ENCODE measurements around the gene ZCCHC8.

ZCCHC8 gene

GRCh38 chr12:122500685-122501488, at the start of gene ZCCHC8:
Gene ZCCHC8 (minus strand): TSS chr12:122500932. CDS start chr12:122500840, 92 bp downstream.
- FAIRE-seq (peak; percentile 98), DNase-seq (ENCODE audit: extremely low spot score, insufficient read length, low read depth) (peak; percentile 88)

- DNase-seq (ENCODE audit: extremely low spot score, insufficient read length, low read depth) (no peak), FAIRE-seq (peak; percentile 61)
These were observed 46.6 kb upstream of the ZCCHC8 start for GRCh38 chr12:122547330-122547729.

DNA sequence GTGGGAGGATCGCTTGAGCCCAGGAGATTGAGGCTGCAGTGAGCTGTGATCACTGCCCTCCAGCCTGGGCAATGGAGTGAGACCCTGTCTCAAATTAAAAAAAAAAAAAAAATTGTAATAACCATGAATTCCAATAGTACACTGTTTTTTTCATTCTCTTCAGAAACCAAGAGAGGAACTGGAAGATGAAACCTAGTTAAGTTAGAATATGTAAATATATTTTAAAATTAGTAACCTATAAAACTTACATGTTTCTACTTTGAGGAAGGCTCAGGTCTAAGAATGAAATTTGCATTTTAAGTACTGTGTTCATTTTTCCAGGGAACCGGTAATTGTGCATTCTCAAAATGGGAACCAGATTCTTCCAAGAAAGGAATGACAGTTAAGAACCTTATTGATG, 45.1 kb upstream of the ZCCHC8 start:
- FAIRE-seq (peak; percentile 81), DNase-seq (ENCODE audit: extremely low spot score, insufficient read length, low read depth) (peak; percentile 28)

- FAIRE-seq (peak; percentile 69), DNase-seq (ENCODE audit: extremely low spot score, insufficient read length, low read depth) (no peak)
These were observed 43.8 kb upstream of the ZCCHC8 start for GRCh38 chr12:122544537-122544936.

DNA sequence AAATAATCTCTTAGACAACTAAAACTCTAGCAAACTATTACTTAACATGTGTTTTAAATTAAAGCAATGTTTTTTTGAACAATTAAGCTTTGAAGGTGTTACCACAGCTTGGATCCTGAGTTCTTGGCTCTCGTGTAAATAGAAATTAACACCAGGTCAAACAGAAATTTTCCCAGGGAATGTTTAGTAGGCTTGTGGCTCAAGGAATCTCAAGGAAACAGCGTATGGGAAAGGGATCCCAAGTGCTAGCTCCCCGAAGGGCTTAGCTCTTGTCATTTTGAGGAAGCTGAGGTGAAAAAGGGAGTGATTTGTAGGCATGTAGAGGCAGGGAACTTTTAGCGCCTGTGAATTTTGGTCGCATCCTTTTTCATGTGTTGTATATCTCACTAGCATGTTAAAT, 37.8 kb upstream of the ZCCHC8 start:
- no peak for DNase-seq (ENCODE audit: extremely low spot score, insufficient read length, low read depth)
- no peak for FAIRE-seq

- no peak for FAIRE-seq
- no peak for DNase-seq (ENCODE audit: extremely low spot score, insufficient read length, low read depth)
These were observed 36.3 kb upstream of the ZCCHC8 start for GRCh38 chr12:122537021-122537420.

DNA sequence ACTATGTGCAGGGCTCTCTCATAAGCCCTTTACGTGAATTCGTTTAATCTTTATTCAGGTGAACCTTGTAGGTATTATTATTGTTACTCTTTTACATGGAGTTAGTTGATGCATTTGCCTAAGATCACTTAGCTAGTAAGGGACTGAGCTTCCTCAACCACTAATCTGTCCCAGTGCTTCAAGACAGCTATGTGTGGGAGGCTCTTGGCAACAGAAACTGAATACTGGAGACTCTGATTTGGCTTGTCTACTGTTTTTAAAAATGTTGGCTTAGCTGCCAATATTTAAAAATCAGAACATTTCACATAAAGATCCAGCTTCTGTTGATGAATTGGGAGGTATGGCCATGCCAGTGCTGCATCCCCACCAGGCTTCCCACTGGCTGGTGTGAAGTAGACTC, 33.1 kb upstream of the ZCCHC8 start:
- FAIRE-seq = no peak
- no peak for DNase-seq (ENCODE audit: extremely low spot score, insufficient read length, low read depth)

DNA sequence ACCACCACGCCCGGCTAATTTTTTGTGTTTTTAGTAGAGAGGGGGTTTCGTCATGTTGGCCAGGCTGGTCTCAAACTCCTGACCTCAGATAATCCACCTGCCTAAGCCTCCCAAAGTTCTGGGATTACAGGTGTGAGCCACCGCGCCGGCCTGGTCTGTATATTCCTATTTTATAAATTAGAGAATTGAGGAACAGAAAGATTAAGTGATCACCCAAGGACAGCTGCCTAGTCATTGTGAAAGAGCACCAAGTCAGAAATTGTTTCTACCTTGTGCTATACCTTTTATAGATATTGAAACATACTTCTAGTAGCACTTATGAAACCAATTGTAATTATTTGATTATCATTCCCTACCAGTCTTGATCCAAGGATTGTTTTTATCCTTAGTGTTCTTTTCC, 28.3 kb upstream of the ZCCHC8 start:
- DNase-seq (ENCODE audit: extremely low spot score, insufficient read length, low read depth) (no peak), FAIRE-seq (no peak)

DNA sequence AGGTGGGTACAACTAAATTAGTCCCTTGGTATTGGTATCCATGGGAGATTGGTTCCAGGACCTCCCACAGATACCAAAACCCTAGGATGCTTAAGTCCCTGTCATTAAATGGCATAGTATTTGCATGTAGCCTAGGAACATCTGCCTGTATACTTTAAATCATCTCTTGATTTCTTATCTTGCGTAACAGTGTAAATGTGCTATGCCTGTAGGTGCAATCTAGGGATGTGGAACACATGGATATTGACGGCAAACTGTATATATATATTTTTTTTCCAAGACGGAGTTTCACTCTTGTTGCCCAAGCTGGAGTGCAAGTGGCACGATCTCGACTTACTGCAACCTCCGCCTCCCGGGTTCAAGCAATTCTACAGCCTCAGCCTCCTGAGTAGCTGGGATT, 27.9 kb upstream of the ZCCHC8 start:
- FAIRE-seq (no peak), DNase-seq (ENCODE audit: extremely low spot score, insufficient read length, low read depth) (no peak)

GRCh38 chr12:122527478-122527944, 26.8 kb upstream of the ZCCHC8 start:
- DNase-seq (ENCODE audit: extremely low spot score, insufficient read length, low read depth) = no peak
- peak; percentile 38 for FAIRE-seq

DNA sequence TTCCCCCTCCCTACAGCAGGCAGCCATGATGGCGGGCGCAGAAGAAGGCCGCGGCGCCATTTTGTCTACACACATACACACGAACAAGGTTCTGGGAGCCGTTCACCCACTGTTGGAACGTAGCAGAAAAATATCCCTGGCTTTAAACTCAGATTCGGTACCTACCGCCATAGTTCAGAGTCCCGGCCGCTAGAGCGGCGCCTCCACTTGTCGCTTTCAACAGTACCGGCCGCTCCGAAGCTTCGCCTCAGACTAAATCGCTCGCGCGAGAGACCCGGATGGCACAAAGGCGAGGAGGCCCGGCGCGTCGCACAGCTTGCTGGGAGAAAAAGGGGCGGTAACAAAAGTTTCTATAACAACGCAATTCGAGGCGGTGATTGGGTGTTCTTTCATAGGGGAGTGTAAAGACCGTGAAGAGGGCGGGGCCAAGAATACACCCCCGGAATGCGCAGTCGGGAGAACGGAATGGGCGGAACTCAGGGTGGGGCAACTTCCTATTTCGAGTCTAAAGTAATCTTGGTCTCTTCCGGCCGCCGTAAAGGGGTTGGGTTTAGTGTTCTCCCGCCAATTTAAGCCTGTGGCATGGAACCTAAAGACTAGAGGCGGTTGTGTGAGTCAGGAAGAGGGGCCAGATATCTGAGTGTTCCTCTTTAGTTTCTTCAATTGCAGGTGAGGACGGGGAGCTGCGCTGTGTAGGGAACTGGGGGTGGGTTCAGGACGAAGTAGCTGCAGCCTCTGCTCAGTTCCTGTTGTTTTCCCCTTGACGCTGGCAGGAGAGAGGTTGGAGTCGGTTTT, 26.1 kb upstream of the ZCCHC8 start, which contains the start of the genes KNTC1 and RSRC2:
Gene KNTC1 (plus strand): TSS at position 567 of the 795 bp plus-strand sequence. CDS start 2,815 bp downstream, outside the sequence.
Gene RSRC2 (minus strand): TSS at position 254 of the 795 bp plus-strand sequence. CDS start 83 bp downstream, at position 171.
- peak; percentile 88 for DNase-seq (ENCODE audit: extremely low spot score, insufficient read length, low read depth)
- FAIRE-seq = peak; percentile 99

GRCh38 chr12:122523846-122524718, 23.4 kb upstream of the ZCCHC8 start:
- FAIRE-seq (no peak), DNase-seq (ENCODE audit: extremely low spot score, insufficient read length, low read depth) (no peak)

- FAIRE-seq (no peak), DNase-seq (ENCODE audit: extremely low spot score, insufficient read length, low read depth) (no peak)
These were observed 22.5 kb upstream of the ZCCHC8 start for GRCh38 chr12:122523280-122523679.

- DNase-seq (ENCODE audit: extremely low spot score, insufficient read length, low read depth) = no peak
- FAIRE-seq = no peak
These were observed 19.9 kb upstream of the ZCCHC8 start for GRCh38 chr12:122520676-122521075.

- FAIRE-seq (no peak), DNase-seq (ENCODE audit: extremely low spot score, insufficient read length, low read depth) (no peak)
These were observed 18.7 kb upstream of the ZCCHC8 start for GRCh38 chr12:122519418-122519817.

DNA sequence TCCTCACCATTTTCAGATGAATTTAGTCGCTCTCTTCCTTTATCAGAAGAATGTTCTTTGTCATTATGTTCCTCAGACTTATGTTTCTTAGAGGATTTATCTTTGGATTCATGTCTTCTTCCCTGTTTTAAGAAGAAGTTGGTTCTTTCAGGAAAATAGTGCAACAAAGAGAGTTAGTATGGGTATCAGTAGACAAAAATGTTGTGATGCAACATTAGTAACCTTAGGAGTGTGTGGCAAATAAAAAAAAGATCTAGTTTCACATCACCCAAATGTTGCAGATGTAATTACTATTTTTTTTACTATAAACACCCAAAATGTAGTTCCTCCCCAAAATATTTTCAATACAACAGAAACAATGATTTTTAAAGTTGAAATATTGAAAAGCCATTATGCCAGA, 18.2 kb upstream of the ZCCHC8 start:
- DNase-seq (ENCODE audit: extremely low spot score, insufficient read length, low read depth) (no peak), FAIRE-seq (no peak)

- FAIRE-seq (no peak), DNase-seq (ENCODE audit: extremely low spot score, insufficient read length, low read depth) (no peak)
These were observed 17.1 kb upstream of the ZCCHC8 start for GRCh38 chr12:122517877-122518276.

GRCh38 chr12:122516544-122517361, 16.0 kb upstream of the ZCCHC8 start:
- DNase-seq (ENCODE audit: extremely low spot score, insufficient read length, low read depth) = no peak
- FAIRE-seq = no peak

DNA sequence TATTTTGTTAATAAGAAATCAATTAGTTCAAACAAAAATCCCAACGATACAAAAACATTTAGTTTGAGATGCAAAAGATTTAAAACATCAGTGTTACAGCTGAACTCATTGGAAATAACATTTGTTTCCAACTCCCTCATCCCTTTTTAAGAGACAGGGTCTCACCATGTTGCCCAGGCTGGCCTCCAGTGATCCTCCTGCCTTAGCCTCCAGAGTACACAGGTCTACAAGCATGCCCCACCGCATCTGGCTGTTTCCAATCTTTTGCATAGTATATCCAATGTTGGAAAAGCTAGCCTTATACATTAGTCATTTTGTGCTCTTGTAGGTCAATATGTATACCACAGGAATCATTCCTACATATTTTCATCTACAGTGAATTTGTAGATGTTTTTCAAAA, 14.5 kb upstream of the ZCCHC8 start:
- DNase-seq (ENCODE audit: extremely low spot score, insufficient read length, low read depth) = no peak
- FAIRE-seq = no peak
